Sigmoid colon (tissue), 7 donors: ENCODE data around the gene ADAM10. TPM values are rescaled to one million over a fixed set of nuclear protein-coding genes. Genes with fewer than 3 reads are reported as not detected.
"Not testable (repeated sequence)": the region's sequence is repeated elsewhere in the genome, so short reads cannot be mapped to it uniquely, and the experiment has no call there.

ENCODE experiments used
- DNase-seq: peaks from one replicate; pipeline ENCODE4 v3.0.0-alpha.2; 2019
- H3K27ac ChIP-seq, 4 donors: fragments of 200-600 bp; sonication (generic); one replicate each; pipeline ENCODE4 v1.5.1; 2016 to 2019; ENCODE audit warnings: mild to moderate bottlenecking in 1 of 4
- H3K27me3 ChIP-seq, 3 donors: fragments of 200-600 bp; sonication (generic); one replicate each; pipeline ENCODE4 v1.5.1; 2019; ENCODE audit warnings: mild to moderate bottlenecking in 1 of 3
- H3K36me3 ChIP-seq, 4 donors: fragments of 200-600 bp; sonication (generic); one replicate each; pipeline ENCODE4 v1.5.1; 2016 to 2019
- H3K4me1 ChIP-seq, 4 donors: fragments of 200-600 bp; sonication (generic); one replicate each; pipeline ENCODE4 v1.5.1; 2017 to 2019
- H3K4me3 ChIP-seq, 4 donors: fragments of 200-600 bp; sonication (generic); one replicate each; pipeline ENCODE4 v1.5.1; 2017 to 2019; ENCODE audit warnings: mild to moderate bottlenecking in 2 of 4, moderate library complexity in 1 of 4
- H3K9me3 ChIP-seq, 4 donors: fragments of 200-600 bp in 3 of 4; sonication (generic) in 3 of 4; one replicate each; pipeline versions ENCODE4 v1.5.1 to v1.6.1; 2013 to 2019
- CTCF ChIP-seq, 4 experiments: fragments of 450-650 bp in 3 of 4; fragments of 200-600 bp in 1 of 4; IDR thresholded peaks; one replicate each; pipeline ENCODE4 v1.5.1; 2016 to 2019; ENCODE audit warnings: antibody characterized with exemption in 4 of 4, mild to moderate bottlenecking in 3 of 4, moderate library complexity in 2 of 4
- EP300 ChIP-seq, 4 donors: sonication (generic); formaldehyde crosslinking; IDR thresholded peaks; one replicate each; pipeline ENCODE4 v1.6.1; 2017; ENCODE audit warnings: antibody characterized with exemption in 4 of 4
- POLR2A ChIP-seq, 2 donors: fragments of 450-650 bp; IDR thresholded peaks; one replicate each; pipeline ENCODE4 v1.6.1; 2016; ENCODE audit warnings: antibody characterized with exemption in 2 of 2, mild to moderate bottlenecking in 2 of 2, moderate library complexity in 2 of 2
- POLR2AphosphoS5 ChIP-seq, 4 donors: sonication (generic); formaldehyde crosslinking; IDR thresholded peaks; one replicate each; pipeline ENCODE4 v1.6.1; 2017; ENCODE audit warnings: antibody characterized with exemption in 4 of 4
- WGBS, 2 donors: extraction: QIAGEN DNeasy Blood & Tissue Kit; methylation state at CpG; one replicate each; pipeline ENCODE4 v1.1.7; 2013; 5-methylcytosine and 5-hydroxymethylcytosine counted together
- intact Hi-C: fragments of 100-400 bp; cut with DNase I; formaldehyde crosslinking; loops from one replicate; pipeline ENCODE4 v1.15.1; 2023
- polyA plus RNA-seq, 3 donors: library from polyadenylated mRNA; stranded (reverse); fragments of 200-250 nt; gene quantifications; one replicate each; pipeline ENCODE4 v1.2.3, GENCODE V29; 2013
- total RNA-seq, 4 donors: library from RNA; depleted of rRNA; stranded (reverse); fragments of >200 nt; gene quantifications; one replicate each; pipeline ENCODE4 v1.1.0, GENCODE V29; 2016
- donor health status: healthy with polysubstance abuse.
- donor health status: Bipolar disorder and iron deficiency.
- donor health status: healthy.

Gene ADAM10
- total and polyA plus RNA-seq, 7 donors, result 6.6 to 70.9 (median 44.9) TPM

GRCh38 chr15:58770519-58770856, 21.0 kb upstream of the ADAM10 start:
- intact Hi-C loops, result loop anchor here (1.0 to 10.0 kb wide), 2 partner anchors 21 to 604 kb away; partner anchors contain the start of genes ADAM10 and MYO1E
- Histone ChIP-seq H3K4me1 (peaks cover 0 to 42% (median 33%) of the 10 kb centered on the region in 4 donors), H3K36me3 (no peaks in the 10 kb centered on the region), H3K9me3 (no peaks in the 10 kb centered on the region), H3K27ac (peak overlapping the region; percentile 93 to 99 (median 96)), H3K27me3 (no peaks in the 10 kb centered on the region), H3K4me3 (peak overlapping the region; percentile 35 to 86 (median 77))
- WGBS, 2 donors, result 2 to 3% methylated on average over 9 of the region's 9 CpGs
- TF ChIP-seq POLR2A (IDR thresholded peaks at IDR 0.05), result no peak
- peak; percentile 9 to 45 (median 26) for TF ChIP-seq CTCF (IDR thresholded peaks at IDR 0.05)
- DNase-seq, result no peak

GRCh38 chr15:58768601-58769004, 19.1 kb upstream of the ADAM10 start:
- 82 to 93% methylated on average over 7 of the region's 7 CpGs for whole genome bisulfite sequencing, 2 donors
- H3K4me3 ChIP-seq, H3K27ac ChIP-seq, intact Hi-C loops, DNase-seq, H3K9me3 ChIP-seq, H3K36me3 ChIP-seq, H3K27me3 ChIP-seq: not testable (repeated sequence)
- peaks cover 0 to 25% (median 15%) of the 10 kb centered on the region in 4 donors for H3K4me1 ChIP-seq

GRCh38 chr15:58766290-58766689, 16.8 kb upstream of the ADAM10 start:
- intact Hi-C loops, result no loop called here

GRCh38 chr15:58764468-58764867, 15.0 kb upstream of the ADAM10 start:
- Histone ChIP-seq H3K27ac (no peak overlapping the region), H3K4me1 (no peaks in the 10 kb centered on the region), H3K9me3 (peaks cover 0 to 3% (median 0%) of the 10 kb centered on the region in 4 donors), H3K27me3 (no peaks in the 10 kb centered on the region), H3K36me3 (no peaks in the 10 kb centered on the region), H3K4me3 (no peak overlapping the region)
- TF ChIP-seq POLR2A (IDR thresholded peaks at IDR 0.05), result no peak
- TF ChIP-seq POLR2AphosphoS5 (IDR thresholded peaks at IDR 0.05), result no peak
- no peak for TF ChIP-seq CTCF (IDR thresholded peaks at IDR 0.05)
- no peak for TF ChIP-seq EP300 (IDR thresholded peaks at IDR 0.05)
- 95 to 96% methylated on average over 5 of the region's 5 CpGs for WGBS, 2 donors
- no peak for DNase-seq
- intact Hi-C loops, result no loop called here

More at GRCh38 chr15:58766290-58766689, 16.8 kb upstream of the ADAM10 start:
- Histone ChIP-seq H3K4me1 (peaks cover 0 to 8% (median 4%) of the 10 kb centered on the region in 4 donors), H3K4me3 (no peak overlapping the region), H3K27me3 (no peaks in the 10 kb centered on the region), H3K9me3 (peaks cover 0 to 3% (median 0%) of the 10 kb centered on the region in 4 donors), H3K36me3 (no peaks in the 10 kb centered on the region), H3K27ac (no peak overlapping the region)
- TF ChIP-seq EP300 (IDR thresholded peaks at IDR 0.05) (no peak), CTCF (IDR thresholded peaks at IDR 0.05) (no peak), POLR2AphosphoS5 (IDR thresholded peaks at IDR 0.05) (no peak), POLR2A (IDR thresholded peaks at IDR 0.05) (no peak)
- WGBS, 2 donors, result 84 to 92% methylated on average over 5 of the region's 5 CpGs
- DNase-seq, result no peak

GRCh38 chr15:58762731-58763130, 13.2 kb upstream of the ADAM10 start:
- Histone ChIP-seq H3K36me3 (no peaks in the 10 kb centered on the region), H3K27me3 (no peaks in the 10 kb centered on the region), H3K9me3 (peaks cover 0 to 3% (median 0%) of the 10 kb centered on the region in 4 donors), H3K4me3 (no peak overlapping the region), H3K27ac (no peak overlapping the region), H3K4me1 (no peaks in the 10 kb centered on the region)
- 93 to 96% methylated on average over 1 of the region's 1 CpG for WGBS, 2 donors
- DNase-seq, result no peak
- intact Hi-C loops, result no loop called here
- no peak for TF ChIP-seq EP300 (IDR thresholded peaks at IDR 0.05)
- no peak for TF ChIP-seq POLR2A (IDR thresholded peaks at IDR 0.05)
- no peak for TF ChIP-seq POLR2AphosphoS5 (IDR thresholded peaks at IDR 0.05)
- TF ChIP-seq CTCF (IDR thresholded peaks at IDR 0.05), result no peak
